H1 (cell line): Measurements from ENCODE around the gene DUSP21.

ENCODE experiments used
- CTCF ChIP-seq, 3 experiments: IDR thresholded peaks; 1 replicate in 2 of 3; 2 replicates in 1 of 3; pipeline versions ENCODE4 v1.5.1 to v1.6.1; 2011; ENCODE audit warnings: low read length in 3 of 3, mild to moderate bottlenecking in 3 of 3, inconsistent platforms in 2 of 3, low read depth in 1 of 3, moderate library complexity in 1 of 3; ENCODE audit not compliant: insufficient read depth in 1 of 3; ENCODE audit errors: control extremely low read depth in 1 of 3
- POLR2A ChIP-seq, 2 experiments: IDR thresholded peaks; 1 replicate in 1 of 2; 2 replicates in 1 of 2; pipeline ENCODE4 v1.6.1; 2011; ENCODE audit warnings: low read depth in 2 of 2, low read length in 2 of 2, mild to moderate bottlenecking in 2 of 2; ENCODE audit errors: control extremely low read depth in 1 of 2
- POLR2AphosphoS5 ChIP-seq: IDR thresholded peaks from 2 replicates; pipeline ENCODE4 v1.6.1; 2011; ENCODE audit warnings: low read depth, low read length

DNA sequence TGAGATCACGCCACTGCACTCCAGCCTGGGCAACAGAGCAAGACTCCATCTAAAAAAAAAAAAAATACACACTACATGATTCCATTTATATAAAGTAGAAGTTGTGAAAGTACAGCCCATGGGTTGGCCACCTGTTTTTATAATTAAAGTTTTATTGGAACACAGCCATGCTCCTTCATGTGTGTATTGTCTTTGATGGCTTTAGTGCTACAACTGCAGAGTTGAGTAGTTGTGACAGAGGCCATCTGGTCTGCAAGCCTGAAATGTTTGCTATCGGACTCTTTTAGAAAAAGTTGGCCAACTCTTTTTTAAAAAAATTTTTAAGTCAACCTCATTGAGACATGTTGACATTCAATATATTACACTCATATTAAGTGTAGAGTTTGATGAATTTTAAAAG, 41.2 kb upstream of the DUSP21 start:
- TF ChIP-seq POLR2A (IDR thresholded peaks at IDR 0.05; ENCODE audit: control extremely low read depth in 1 of 2, low read depth in 2 of 2, low read length in 2 of 2) (no peak), CTCF (IDR thresholded peaks at IDR 0.05; ENCODE audit: control extremely low read depth in 1 of 3, insufficient read depth in 1 of 3, low read depth in 1 of 3, low read length in 3 of 3) (no peak), POLR2AphosphoS5 (no peak)
